GM18868 (cell line): ENCODE results near the gene AIF1.

Source experiments
- ATAC-seq: cut with Tn5 transposase; IDR thresholded peaks from one replicate; pipeline ENCODE4 v1.9.1; 2021; ENCODE audit warnings: mild to moderate bottlenecking, moderate library complexity; ENCODE audit not compliant: unreplicated experiment

Gene AIF1

GRCh38 chr6:31661262-31662123, 46.5 kb downstream of the AIF1 start:
- no peak for ATAC-seq

DNA sequence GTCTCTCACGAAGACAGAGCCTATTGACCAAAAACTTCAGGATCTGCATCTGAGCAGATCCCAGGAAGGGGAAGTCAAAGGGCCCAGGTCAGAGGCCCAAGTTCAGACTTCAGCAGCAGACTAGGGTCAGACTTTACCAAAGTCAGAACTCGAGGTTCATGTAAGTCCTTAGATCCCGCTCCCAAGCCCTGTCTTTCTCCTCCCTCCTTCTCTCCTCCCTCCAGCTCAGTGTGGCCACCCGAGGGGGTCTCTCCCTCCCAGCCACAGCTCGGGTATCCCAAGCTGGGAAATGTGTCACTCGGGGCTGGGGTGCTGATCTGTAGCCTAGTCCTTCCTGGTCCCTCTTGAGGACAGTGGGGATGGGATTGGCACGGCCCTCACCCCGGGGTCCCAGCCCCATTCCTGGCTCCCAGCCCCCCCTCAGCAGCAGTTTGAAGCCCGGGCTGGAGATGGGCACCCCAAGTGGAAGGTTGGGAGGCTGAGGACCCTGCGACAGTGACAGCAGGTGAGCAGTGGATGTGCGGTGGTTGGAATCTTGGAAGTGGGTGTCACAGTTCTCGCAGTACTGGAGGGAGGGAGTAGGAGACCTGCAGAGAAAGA, 47.2 kb downstream of the AIF1 start:
- no peak for ATAC-seq

DNA sequence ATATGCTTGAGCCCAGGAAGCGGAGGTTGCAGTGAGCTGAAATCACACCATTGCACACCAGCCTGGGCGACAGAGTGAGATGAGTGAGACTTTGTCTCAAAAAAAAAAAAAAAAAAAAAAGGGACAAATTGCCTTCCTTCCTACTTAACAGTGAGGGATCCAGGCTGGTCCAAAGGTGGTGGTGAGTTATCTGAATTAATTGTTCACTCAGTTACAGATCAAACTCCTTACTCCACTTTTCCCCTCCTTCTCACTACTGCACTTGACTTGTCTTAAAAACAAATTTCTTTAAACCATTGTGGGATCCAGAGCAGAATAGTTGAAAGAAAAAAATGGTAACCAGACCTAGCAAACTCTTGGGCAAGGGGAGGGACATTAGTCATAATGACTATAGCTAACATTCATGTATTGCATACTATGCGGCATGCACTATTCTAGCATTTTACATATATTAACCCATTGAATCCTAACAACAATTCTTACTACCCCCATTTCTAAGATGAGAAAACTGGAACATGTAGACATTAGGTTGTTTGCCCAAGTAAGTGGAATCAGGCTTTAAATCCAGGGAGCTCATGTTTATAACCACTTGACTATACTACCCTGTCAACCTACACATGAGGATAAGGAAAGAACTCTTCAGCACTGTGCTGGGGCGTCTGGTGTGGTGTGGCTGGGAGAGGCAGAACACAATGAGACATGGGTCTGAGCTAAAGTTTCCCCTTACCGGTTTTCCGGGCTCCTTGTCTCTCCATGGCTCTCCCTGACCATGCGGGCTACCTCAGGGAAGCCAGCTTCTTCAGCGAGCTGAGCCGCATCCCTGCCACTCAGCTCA, 48.3 kb downstream of the AIF1 start:
- no peak for ATAC-seq

DNA sequence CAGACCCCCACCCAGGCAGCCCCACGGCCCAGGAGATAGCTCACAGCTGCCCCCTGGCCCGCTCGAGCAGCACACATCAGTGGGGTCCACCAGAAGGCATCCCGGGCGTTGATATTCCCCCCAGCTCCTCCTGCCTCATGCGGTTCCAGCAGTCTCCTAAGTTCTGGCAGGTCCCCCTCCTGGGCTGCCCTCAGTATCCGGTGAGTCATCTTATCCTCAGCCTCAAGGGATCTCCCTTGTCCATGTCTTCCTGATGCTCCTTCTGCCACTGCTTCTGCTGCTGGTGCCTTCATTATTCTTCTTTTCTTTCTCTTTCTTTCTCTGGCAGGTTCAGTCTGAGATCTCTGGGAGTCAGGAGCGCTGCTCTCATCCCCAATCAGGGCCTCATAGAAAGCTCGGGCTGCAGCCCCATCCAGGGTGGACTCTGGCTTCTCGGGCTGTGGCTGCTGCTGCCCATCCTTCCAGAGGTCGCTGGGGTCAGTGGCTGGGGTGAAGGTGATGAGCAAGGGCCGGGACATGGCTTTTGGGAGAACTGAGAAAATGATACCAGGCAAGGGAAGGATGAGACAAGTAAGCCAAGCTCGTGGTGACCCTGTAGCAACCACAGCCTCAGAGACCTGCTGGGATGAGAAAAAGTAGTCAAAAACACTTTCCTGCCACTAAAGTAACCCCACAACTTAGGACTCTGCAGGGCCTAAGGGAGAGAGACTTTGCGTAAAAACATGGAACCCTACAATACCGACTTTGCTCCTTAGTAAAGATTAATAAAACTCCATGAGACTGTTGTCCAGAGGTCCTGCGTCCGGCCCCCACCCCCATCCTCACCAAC, 49.1 kb downstream of the AIF1 start:
- ATAC-seq = no peak

DNA sequence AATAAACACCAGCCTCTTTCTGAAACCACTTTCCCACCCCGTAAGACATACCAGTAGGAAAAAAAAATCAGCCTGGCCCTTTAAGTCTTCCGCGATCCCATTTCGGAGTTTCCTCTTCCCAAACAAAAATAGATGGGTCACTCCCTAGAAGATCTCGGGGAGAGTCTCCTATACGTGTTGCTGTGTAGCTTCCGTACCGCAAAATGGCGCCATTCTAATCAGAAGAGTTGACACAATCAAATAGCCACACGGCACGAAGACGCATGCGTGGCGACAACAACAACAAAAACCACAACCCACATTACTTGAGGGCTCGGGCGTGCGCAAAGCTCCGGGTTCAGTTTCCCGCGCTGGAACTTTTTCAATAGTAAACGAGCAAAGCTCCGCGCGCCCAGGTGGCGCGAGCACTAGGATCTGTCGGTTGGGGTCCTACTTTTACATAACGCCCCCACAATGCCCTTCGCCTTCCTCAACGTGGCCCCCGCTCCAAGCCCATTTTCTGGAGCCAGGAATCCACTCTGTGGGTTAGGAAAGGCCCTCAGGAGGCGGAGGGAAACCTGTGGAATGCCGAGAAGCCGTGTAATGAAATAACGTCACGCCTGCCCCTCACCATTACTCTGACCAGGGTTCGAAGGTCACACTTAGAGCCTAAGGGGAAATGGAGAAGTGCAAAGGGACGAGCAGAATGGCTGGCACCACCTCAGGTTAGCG, 49.9 kb downstream of the AIF1 start, which contains the start of gene GPANK1:
TSS of gene GPANK1 (minus strand) at position 208 of the 711 bp plus-strand sequence. CDS start 519 bp downstream, outside the sequence.
- peak; percentile 31 for ATAC-seq

DNA sequence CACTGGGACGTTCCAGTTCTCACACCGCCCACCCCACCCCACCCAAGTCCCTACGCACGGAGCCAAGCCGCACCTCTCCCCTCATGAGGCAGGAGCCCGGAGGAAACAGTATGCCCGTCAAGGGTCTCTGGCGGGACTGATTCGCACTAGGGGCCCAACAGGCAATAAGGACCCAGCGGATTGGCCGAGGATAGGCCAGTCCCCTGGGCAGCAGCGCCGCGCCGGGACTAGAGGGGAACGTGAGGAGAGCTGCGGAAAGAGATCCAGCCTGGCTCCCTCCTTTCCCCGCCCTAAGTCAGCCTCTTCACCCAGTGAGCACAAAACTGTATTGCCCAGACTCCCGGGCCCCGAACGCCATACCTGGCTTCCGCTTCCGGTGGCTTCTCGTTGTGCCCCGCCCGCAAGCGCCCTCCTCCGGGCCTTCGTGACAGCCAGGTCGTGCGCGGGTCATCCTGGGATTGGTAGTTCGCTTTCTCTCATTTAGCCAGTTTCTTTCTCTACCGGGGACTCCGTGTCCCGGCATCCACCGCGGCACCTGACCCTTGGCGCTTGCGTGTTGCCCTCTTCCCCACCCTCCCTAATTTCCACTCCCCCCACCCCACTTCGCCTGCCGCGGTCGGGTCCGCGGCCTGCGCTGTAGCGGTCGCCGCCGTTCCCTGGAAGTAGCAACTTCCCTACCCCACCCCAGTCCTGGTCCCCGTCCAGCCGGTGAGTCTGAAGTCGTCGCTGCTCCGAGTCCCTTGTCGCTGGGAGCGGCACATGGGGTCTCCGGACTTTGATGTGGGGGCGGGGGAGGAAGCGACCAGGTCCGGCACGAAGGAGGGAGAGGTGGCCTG, 50.7 kb downstream of the AIF1 start, which contains the start of gene CSNK2B:
TSS of gene CSNK2B (plus strand) at position 580 of the 836 bp plus-strand sequence. CDS start 752 bp downstream, outside the sequence.
- ATAC-seq = peak; percentile 74

DNA sequence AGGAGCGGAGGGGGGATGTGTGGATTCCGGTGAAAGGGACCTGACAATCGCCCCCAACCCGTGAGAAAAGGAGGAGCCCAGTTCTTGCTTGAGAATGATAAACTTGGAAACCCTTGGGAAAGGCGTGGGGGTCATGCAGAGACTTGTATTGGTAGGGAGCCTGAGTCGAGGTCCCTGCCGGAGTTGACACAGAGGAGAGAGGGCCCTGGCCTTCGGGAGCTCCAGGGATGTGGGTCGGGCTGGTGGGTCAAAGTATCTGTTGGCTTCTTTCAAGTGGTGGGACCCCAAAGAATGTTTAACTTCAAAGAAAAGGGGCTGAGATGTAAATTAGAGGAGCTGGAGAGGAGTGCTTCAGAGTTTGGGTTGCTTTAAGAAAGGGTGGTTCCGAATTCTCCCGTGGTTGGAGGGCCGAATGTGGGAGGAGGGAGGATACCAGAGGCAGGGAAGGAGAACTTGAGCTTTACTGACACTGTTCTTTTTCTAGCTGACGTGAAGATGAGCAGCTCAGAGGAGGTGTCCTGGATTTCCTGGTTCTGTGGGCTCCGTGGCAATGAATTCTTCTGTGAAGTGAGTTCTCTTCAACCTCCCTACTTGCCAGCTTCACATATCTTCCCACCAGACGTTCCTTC, 51.4 kb downstream of the AIF1 start:
- no peak for ATAC-seq
